ENCODE data around the gene GRWD1.

Gene GRWD1

DNA sequence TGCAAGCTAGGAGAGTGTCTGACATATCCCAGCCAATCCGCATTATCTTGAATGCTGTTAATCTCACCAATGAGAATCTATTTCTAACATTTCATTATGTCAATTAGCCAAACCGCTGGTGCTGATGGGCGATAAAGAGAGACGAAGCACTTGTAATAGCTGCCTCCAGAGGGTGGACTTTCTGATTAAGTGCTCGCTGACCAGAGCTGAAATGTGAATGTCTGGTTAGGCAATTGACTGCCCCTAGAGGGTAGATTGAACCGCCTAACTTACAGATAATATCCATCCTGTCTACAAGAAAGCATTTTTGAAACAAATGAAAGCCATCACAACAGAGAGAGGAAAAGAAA lies 552 bp upstream of the GRWD1 start:
- Histone ChIP-seq H3K27ac (ENCODE audit: insufficient read depth, low read depth, low read length, poor library complexity, severe bottlenecking) (peak overlapping the region; percentile 46), H3K9me3 (ENCODE audit: control insufficient read depth, low read length) (no peaks in the 10 kb centered on the region), H3K27me3 (ENCODE audit: control insufficient read depth, insufficient read depth, low read length, poor library complexity, severe bottlenecking) (peaks cover 34% of the 10 kb centered on the region), H3K36me3 (ENCODE audit: control insufficient read depth, insufficient read depth, low read length) (peaks cover 23% of the 10 kb centered on the region), H3K4me1 (ENCODE audit: control insufficient read depth, insufficient read depth, low read length) (peaks cover 15% of the 10 kb centered on the region), H3K4me3 (ENCODE audit: insufficient read depth, low read depth, low read length) (peak overlapping the region; percentile 99)
- 16 to 21% methylated on average over 6 of the region's 6 CpGs for WGBS, 2 experiments

DNA sequence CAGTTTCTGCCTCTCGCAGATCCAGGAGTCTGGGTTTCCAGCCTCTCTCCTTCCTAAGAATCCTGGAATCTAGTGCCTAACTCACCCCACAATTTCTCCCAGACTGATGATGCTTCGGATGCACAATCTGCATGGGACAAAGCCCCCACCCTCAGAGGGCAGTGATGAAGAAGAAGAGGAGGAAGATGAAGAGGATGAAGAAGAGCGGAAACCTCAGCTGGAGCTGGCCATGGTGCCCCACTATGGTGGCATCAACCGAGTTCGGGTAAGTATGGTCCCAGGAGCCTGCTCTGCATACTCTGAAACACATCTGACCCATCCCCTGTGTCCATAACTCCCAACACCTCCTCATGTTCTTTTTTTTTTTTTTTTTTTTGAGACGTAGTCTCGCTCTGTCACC lies 796 bp downstream of the GRWD1 start:
- WGBS, 2 experiments, result 87 to 88% methylated on average over 5 to 7 of the region's 7 CpGs

DNA sequence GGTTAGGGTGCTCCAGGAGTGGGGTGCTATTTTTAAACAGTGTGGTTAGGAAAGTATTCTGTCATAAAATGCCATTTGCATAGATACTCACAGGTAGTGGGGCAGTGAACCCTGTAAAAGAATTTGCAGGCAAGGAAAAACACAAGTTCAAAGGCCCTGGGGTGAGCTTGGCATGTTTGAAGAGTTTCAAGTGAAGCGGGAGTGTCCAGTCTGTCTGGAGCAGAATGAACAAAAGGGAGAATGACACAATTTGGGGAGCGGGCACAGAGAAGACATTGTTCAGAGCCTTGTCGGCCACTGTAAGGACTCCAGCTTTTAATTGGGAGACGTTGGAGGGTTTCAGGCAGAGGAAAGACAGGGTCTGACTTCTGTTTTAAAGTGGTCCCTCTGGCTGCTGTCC lies 2.8 kb downstream of the GRWD1 start:
- H3K9me3 ChIP-seq (ENCODE audit: control insufficient read depth, low read length), result no peaks in the 10 kb centered on the region
- peaks cover 49% of the 10 kb centered on the region for H3K36me3 ChIP-seq (ENCODE audit: control insufficient read depth, insufficient read depth, low read length)
- H3K27ac ChIP-seq (ENCODE audit: insufficient read depth, low read depth, low read length, poor library complexity, severe bottlenecking), result no peak overlapping the region
- no peak overlapping the region for H3K4me3 ChIP-seq (ENCODE audit: insufficient read depth, low read depth, low read length)
- 94 to 96% methylated on average over 4 of the region's 4 CpGs for WGBS, 2 experiments
- peaks cover 17% of the 10 kb centered on the region for H3K27me3 ChIP-seq (ENCODE audit: control insufficient read depth, insufficient read depth, low read length, poor library complexity, severe bottlenecking)
- H3K4me1 ChIP-seq (ENCODE audit: control insufficient read depth, insufficient read depth, low read length), result peaks cover 15% of the 10 kb centered on the region

More for the DNA sequence above, 796 bp downstream of the GRWD1 start:
- peaks cover 15% of the 10 kb centered on the region for H3K4me1 ChIP-seq (ENCODE audit: control insufficient read depth, insufficient read depth, low read length)
- peak overlapping the region; percentile 99 for H3K4me3 ChIP-seq (ENCODE audit: insufficient read depth, low read depth, low read length)
- no peaks in the 10 kb centered on the region for H3K9me3 ChIP-seq (ENCODE audit: control insufficient read depth, low read length)
- peak overlapping the region; percentile 50 for H3K27ac ChIP-seq (ENCODE audit: insufficient read depth, low read depth, low read length, poor library complexity, severe bottlenecking)
- H3K36me3 ChIP-seq (ENCODE audit: control insufficient read depth, insufficient read depth, low read length), result peaks cover 36% of the 10 kb centered on the region
- peaks cover 32% of the 10 kb centered on the region for H3K27me3 ChIP-seq (ENCODE audit: control insufficient read depth, insufficient read depth, low read length, poor library complexity, severe bottlenecking)

DNA sequence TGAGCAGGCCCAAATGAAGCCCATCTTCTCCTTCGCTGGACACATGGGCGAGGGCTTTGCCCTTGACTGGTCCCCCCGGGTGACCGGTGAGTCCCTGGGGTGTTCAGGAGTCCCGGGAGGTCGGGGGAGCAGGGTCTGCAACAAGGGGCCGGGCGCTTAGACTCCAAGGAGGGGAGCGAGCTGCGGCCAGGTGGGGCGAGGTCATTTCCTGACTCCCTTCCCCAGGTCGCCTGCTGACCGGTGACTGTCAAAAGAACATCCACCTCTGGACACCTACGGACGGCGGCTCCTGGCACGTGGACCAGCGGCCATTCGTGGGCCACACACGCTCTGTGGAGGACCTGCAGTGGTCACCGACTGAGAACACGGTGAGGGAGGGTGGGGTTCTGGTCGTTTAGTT lies 4.7 kb downstream of the GRWD1 start:
- Histone ChIP-seq H3K27me3 (ENCODE audit: control insufficient read depth, insufficient read depth, low read length, poor library complexity, severe bottlenecking) (no peaks in the 10 kb centered on the region), H3K27ac (ENCODE audit: insufficient read depth, low read depth, low read length, poor library complexity, severe bottlenecking) (no peak overlapping the region), H3K4me3 (ENCODE audit: insufficient read depth, low read depth, low read length) (no peak overlapping the region), H3K9me3 (ENCODE audit: control insufficient read depth, low read length) (no peaks in the 10 kb centered on the region), H3K36me3 (ENCODE audit: control insufficient read depth, insufficient read depth, low read length) (peaks cover 56% of the 10 kb centered on the region), H3K4me1 (ENCODE audit: control insufficient read depth, insufficient read depth, low read length) (peaks cover 4% of the 10 kb centered on the region)
- 95 to 97% methylated on average over 23 of the region's 23 CpGs for WGBS, 2 experiments

DNA sequence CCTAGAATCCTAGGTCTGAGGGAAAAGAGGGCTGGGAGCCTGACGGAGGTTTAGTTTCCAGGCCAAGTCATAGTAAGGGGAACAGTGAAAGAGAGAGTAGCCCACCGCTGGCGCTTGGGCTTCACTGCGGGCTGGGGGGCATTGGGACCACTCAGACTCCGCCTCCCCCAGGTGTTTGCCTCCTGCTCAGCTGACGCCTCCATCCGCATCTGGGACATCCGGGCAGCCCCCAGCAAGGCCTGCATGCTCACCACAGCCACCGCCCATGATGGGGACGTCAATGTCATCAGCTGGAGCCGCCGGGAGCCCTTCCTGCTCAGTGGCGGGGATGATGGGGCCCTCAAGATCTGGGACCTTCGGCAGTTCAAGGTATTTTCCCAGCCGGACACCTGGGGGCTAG lies 5.1 kb downstream of the GRWD1 start:
- Histone ChIP-seq H3K4me3 (ENCODE audit: insufficient read depth, low read depth, low read length) (no peak overlapping the region), H3K9me3 (ENCODE audit: control insufficient read depth, low read length) (no peaks in the 10 kb centered on the region), H3K27ac (ENCODE audit: insufficient read depth, low read depth, low read length, poor library complexity, severe bottlenecking) (no peak overlapping the region), H3K27me3 (ENCODE audit: control insufficient read depth, insufficient read depth, low read length, poor library complexity, severe bottlenecking) (no peaks in the 10 kb centered on the region), H3K36me3 (ENCODE audit: control insufficient read depth, insufficient read depth, low read length) (peaks cover 56% of the 10 kb centered on the region), H3K4me1 (ENCODE audit: control insufficient read depth, insufficient read depth, low read length) (peaks cover 4% of the 10 kb centered on the region)
- 96 to 97% methylated on average over 15 of the region's 15 CpGs for WGBS, 2 experiments

DNA sequence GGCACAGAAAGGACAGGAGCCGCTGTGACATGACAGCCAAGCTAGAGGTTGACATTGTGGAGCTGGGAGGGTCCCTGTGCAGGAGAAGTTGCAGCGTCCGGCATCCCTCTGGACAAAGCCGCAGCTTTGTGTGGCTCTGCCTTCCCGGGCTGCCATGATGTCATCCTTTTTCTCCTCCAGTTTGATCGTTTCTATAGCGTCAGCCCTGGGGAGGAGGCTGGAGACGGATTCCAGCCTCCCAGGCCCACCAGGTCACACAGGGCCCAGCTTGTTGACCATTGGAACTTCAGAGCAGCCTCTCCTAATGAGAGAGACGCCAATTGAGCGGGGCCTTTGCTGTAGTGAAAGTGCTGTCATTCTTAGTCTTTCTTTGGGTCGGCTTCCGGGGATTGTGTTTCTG lies 5.8 kb downstream of the GRWD1 start:
- H3K4me1 ChIP-seq (ENCODE audit: control insufficient read depth, insufficient read depth, low read length), result peaks cover 1% of the 10 kb centered on the region
- no peaks in the 10 kb centered on the region for H3K27me3 ChIP-seq (ENCODE audit: control insufficient read depth, insufficient read depth, low read length, poor library complexity, severe bottlenecking)
- peaks cover 56% of the 10 kb centered on the region for H3K36me3 ChIP-seq (ENCODE audit: control insufficient read depth, insufficient read depth, low read length)
- no peaks in the 10 kb centered on the region for H3K9me3 ChIP-seq (ENCODE audit: control insufficient read depth, low read length)
- WGBS, 2 experiments, result 93 to 96% methylated on average over 12 of the region's 12 CpGs
- H3K27ac ChIP-seq (ENCODE audit: insufficient read depth, low read depth, low read length, poor library complexity, severe bottlenecking), result no peak overlapping the region
- no peak overlapping the region for H3K4me3 ChIP-seq (ENCODE audit: insufficient read depth, low read depth, low read length)

DNA sequence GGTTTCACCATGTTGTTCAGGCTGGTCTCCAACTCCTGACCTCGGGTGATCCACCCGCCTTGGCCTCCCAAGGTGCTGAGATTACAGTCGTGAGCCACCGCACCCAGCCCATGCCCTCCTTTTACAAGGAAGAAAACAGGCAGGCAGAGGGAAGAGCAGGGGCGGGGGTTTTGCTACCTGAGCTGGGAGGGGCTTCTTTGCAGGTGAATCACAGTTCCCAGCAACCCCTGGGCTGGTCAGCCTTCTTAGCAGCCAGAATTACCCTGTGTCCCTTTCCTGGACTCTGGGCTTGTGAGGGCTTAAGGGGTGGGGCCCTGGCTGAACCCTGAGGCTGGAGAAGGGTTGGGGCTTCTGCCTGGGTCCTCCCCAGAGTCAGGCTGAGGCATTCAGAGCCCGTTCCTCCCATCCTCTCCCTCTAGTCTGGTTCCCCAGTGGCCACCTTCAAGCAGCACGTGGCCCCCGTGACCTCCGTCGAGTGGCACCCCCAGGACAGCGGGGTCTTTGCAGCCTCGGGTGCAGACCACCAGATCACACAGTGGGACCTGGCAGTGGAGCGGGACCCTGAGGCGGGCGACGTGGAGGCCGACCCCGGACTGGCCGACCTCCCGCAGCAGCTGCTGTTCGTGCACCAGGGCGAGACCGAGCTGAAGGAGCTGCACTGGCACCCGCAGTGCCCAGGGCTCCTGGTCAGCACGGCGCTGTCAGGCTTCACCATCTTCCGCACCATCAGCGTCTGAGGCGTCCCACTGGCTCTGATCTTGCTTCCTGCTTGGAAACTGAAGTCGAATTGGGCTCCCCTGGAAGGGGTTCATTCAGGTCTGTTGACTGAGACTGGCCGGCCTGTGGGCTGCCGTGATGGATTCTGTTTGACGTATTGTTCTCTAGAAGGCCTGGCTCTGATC lies 6.8 kb downstream of the GRWD1 start:
- WGBS, 2 experiments, result 96 to 97% methylated on average over 33 of the region's 33 CpGs
- H3K4me3 ChIP-seq (ENCODE audit: insufficient read depth, low read depth, low read length), result no peak overlapping the region

DNA sequence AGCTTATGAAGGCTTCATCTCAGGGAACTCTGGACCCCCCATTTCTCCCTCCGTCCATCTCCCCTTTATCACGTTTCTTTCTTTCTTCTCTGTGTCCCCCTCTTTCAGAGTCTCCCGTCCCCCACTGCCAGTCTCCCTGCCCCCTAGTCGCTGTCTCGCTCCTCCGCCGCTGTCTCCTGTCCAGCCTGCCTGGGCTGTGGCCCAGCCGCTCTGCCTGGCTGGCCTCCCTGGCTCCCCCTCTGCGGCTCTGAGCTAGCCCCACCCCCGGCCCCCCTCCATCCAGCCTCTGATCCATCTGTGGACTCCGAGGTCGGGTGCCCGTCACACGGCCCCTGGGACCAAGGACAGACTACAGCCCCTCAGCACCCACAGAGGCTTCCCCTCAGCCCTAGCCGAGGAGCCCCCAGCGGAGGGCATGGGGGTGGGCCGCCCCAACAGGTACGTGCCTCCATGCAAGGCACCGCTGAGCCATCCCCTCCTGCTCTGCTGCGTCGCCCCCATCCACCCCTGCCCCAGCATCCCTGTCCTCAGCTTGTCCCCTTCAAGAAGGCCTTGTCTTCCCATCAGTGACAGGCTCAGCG lies 8.5 kb downstream of the GRWD1 start:
- Histone ChIP-seq H3K4me3 (ENCODE audit: insufficient read depth, low read depth, low read length) (no peak overlapping the region), H3K9me3 (ENCODE audit: control insufficient read depth, low read length) (no peaks in the 10 kb centered on the region), H3K36me3 (ENCODE audit: control insufficient read depth, insufficient read depth, low read length) (peaks cover 41% of the 10 kb centered on the region), H3K27me3 (ENCODE audit: control insufficient read depth, insufficient read depth, low read length, poor library complexity, severe bottlenecking) (no peaks in the 10 kb centered on the region), H3K4me1 (ENCODE audit: control insufficient read depth, insufficient read depth, low read length) (no peaks in the 10 kb centered on the region), H3K27ac (ENCODE audit: insufficient read depth, low read depth, low read length, poor library complexity, severe bottlenecking) (no peak overlapping the region)
- 95 to 96% methylated on average over 22 of the region's 22 CpGs for WGBS, 2 experiments

More for the DNA sequence above, 6.8 kb downstream of the GRWD1 start:
- no peak overlapping the region for H3K27ac ChIP-seq (ENCODE audit: insufficient read depth, low read depth, low read length, poor library complexity, severe bottlenecking)
- peaks cover 54% of the 10 kb centered on the region for H3K36me3 ChIP-seq (ENCODE audit: control insufficient read depth, insufficient read depth, low read length)
- H3K9me3 ChIP-seq (ENCODE audit: control insufficient read depth, low read length), result no peaks in the 10 kb centered on the region
- H3K27me3 ChIP-seq (ENCODE audit: control insufficient read depth, insufficient read depth, low read length, poor library complexity, severe bottlenecking), result no peaks in the 10 kb centered on the region
- H3K4me1 ChIP-seq (ENCODE audit: control insufficient read depth, insufficient read depth, low read length), result no peaks in the 10 kb centered on the region

DNA sequence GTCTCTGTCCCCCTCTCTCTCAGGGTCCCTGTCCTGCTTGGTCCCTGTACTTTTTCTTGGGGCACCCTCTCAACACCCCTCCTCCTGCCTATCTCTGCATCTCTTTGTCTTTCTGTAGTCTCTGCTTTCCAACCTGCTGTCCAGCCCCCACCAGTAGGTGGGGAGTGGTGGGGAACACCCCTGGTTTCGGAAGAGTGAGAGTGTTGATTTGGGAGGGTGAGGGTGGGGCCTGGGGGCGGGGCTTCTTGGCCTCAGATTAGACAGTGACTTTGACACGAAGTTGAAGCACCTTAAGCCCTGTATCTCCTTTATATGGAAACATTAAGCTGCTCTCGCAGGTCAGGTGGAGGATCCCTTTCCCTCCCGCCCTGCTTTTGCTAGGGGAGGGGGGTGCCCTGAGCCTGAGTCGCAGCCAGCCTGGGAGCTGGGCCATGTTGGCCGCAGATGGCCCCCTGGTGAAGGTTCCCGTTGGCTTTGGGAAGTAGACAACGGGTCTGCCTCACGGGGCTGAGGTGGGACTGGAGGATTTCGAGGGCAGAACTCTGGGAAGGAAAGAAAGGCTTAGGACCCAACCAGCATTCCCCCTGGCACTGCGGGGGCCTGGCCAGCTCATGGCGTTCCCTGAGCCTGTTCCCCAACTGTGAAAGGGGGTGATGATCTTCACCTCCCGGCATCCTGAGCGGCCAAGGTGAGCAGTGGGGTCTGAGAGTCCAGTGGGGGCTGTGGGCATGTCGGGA lies 9.6 kb downstream of the GRWD1 start, which contains the start of gene KCNJ14:
Gene KCNJ14, plus strand, starts transcription at position 404 of the 737 bp plus-strand sequence. CDS start 6,151 bp downstream, outside the sequence.
- peaks cover 32% of the 10 kb centered on the region for H3K36me3 ChIP-seq (ENCODE audit: control insufficient read depth, insufficient read depth, low read length)
- no peak within 1 kb of the TSS for H3K27ac ChIP-seq (ENCODE audit: insufficient read depth, low read depth, low read length, poor library complexity, severe bottlenecking)
- no peaks in the 10 kb centered on the region for H3K9me3 ChIP-seq (ENCODE audit: control insufficient read depth, low read length)
- H3K27me3 ChIP-seq (ENCODE audit: control insufficient read depth, insufficient read depth, low read length, poor library complexity, severe bottlenecking), result no peaks in the 10 kb centered on the region
- H3K4me1 ChIP-seq (ENCODE audit: control insufficient read depth, insufficient read depth, low read length), result no peaks in the 10 kb centered on the region
- no peak within 1 kb of the TSS for H3K4me3 ChIP-seq (ENCODE audit: insufficient read depth, low read depth, low read length)
- WGBS, 2 experiments, result 93 to 95% methylated on average over 16 of the region's 16 CpGs
